Measurements from ENCODE around the gene BPGM. TPM values are rescaled to one million over a fixed set of nuclear protein-coding genes. Genes with fewer than 3 reads are reported as not detected.
A peak's percentile ranks its signal among the peaks of the same experiment; 100 is the strongest.

BPGM gene
- total and polyA plus RNA-seq, 2 donors (not counting 1 experiment from before 2014, with no cell fraction given): 7.0 to 9.7 TPM

GRCh38 chr7:134678115-134678514 is 31.5 kb downstream of the BPGM start:
- H3K4me2 ChIP-seq (replicated peaks; ENCODE audit: low read depth, low read length, poor library complexity, severe bottlenecking): no peak overlapping the region

GRCh38 chr7:134679006-134679405 is 32.4 kb downstream of the BPGM start:
- H2AFZ ChIP-seq (ENCODE audit: insufficient read depth, low read depth, low read length, poor library complexity, severe bottlenecking): no peak overlapping the region
- H3K9me3 Mint-ChIP-seq (ENCODE audit: insufficient read depth): no peaks in the 10 kb centered on the region
- ChIA-PET POLR2A (no interaction called here), CTCF (no interaction called here)
- peaks cover 9% of the 10 kb centered on the region for H3K79me2 ChIP-seq (ENCODE audit: control insufficient read depth, insufficient read depth, low read length)
- no peak for ATAC-seq (ENCODE audit: low read depth)
- no peak overlapping the region for H3K4me3 ChIP-seq (ENCODE audit: control extremely low read depth in 1 of 5, extremely low read depth in 1 of 5, insufficient read depth in 1 of 5, low read depth in 2 of 5, low read length in 4 of 5)
- H3K27me3 ChIP-seq (replicated peaks in 1 of 4; ENCODE audit: control extremely low read depth in 1 of 4, control insufficient read depth in 3 of 4, insufficient read depth in 4 of 4, low read length in 3 of 4): no peaks in the 10 kb centered on the region
- H3K27me3 Mint-ChIP-seq: no peaks in the 10 kb centered on the region
- H4K20me1 ChIP-seq (ENCODE audit: control insufficient read depth, insufficient read depth, low read length, poor library complexity, severe bottlenecking): no peaks in the 10 kb centered on the region
- no peak overlapping the region for H3K27ac ChIP-seq (ENCODE audit: low read length in 2 of 2)
- peak overlapping the region; percentile 34 for H3K27ac Mint-ChIP-seq
- TF ChIP-seq EZH2 (IDR thresholded peaks at IDR 0.05; ENCODE audit: borderline replicate concordance, insufficient read depth, low read depth, low read length, poor library complexity, severe bottlenecking) (no peak), CTCF (IDR thresholded peaks at IDR 0.05) (no peak)
- intact Hi-C loops (cut with micrococcal nuclease): no loop called here
- H3K36me3 ChIP-seq (replicated peaks in 1 of 2; ENCODE audit: control extremely low read depth in 1 of 2, control insufficient read depth in 1 of 2, extremely low read depth in 1 of 2, insufficient read depth in 2 of 2, low read length in 1 of 2): peaks cover 8 to 16% of the 10 kb centered on the region in 2 experiments
- no peak for DNase-seq
- WGBS (ENCODE audit: insufficient coverage): no CpG with 5 or more reads among the region's 2 CpGs
- peaks cover 0 to 4% (median 3%) of the 10 kb centered on the region in 3 donors for H3K9me3 ChIP-seq (ENCODE audit: control extremely low read depth in 1 of 3, control insufficient read depth in 2 of 3, insufficient read depth in 1 of 3, low read length in 2 of 3)
- H3K9ac ChIP-seq (ENCODE audit: low read length): no peak overlapping the region
- peaks cover 11% of the 10 kb centered on the region for H3K4me1 Mint-ChIP-seq
- no peak overlapping the region for H3K4me2 ChIP-seq (replicated peaks; ENCODE audit: low read depth, low read length, poor library complexity, severe bottlenecking)
- no peak overlapping the region for H3K4me3 Mint-ChIP-seq
- no peaks in the 10 kb centered on the region for H3K4me1 ChIP-seq (ENCODE audit: control insufficient read depth in 2 of 2, insufficient read depth in 2 of 2, low read length in 2 of 2)

More at GRCh38 chr7:134678115-134678514, 31.5 kb downstream of the BPGM start:
- ChIA-PET CTCF (interaction anchor here (0.9 to 1.6 kb wide), 2 partner anchors 33 to 45 kb away, joined by 3 to 4 read pairs; no protein-coding TSS in a partner anchor), POLR2A (no interaction called here)
- Mint-ChIP-seq H3K4me1 (peaks cover 11% of the 10 kb centered on the region), H3K27ac (no peak overlapping the region), H3K4me3 (no peak overlapping the region), H3K27me3 (no peaks in the 10 kb centered on the region), H3K9me3 (ENCODE audit: insufficient read depth) (no peaks in the 10 kb centered on the region)
- H3K27ac ChIP-seq (ENCODE audit: low read length in 2 of 2): no peak overlapping the region
- H2AFZ ChIP-seq (ENCODE audit: insufficient read depth, low read depth, low read length, poor library complexity, severe bottlenecking): no peak overlapping the region
- TF ChIP-seq EZH2 (IDR thresholded peaks at IDR 0.05; ENCODE audit: borderline replicate concordance, insufficient read depth, low read depth, low read length, poor library complexity, severe bottlenecking) (no peak), CTCF (IDR thresholded peaks at IDR 0.05) (no peak)
- no peaks in the 10 kb centered on the region for H3K27me3 ChIP-seq (replicated peaks in 1 of 4; ENCODE audit: control extremely low read depth in 1 of 4, control insufficient read depth in 3 of 4, insufficient read depth in 4 of 4, low read length in 3 of 4)
- intact Hi-C loops (cut with micrococcal nuclease): no loop called here
- no peaks in the 10 kb centered on the region for H3K4me1 ChIP-seq (ENCODE audit: control insufficient read depth in 2 of 2, insufficient read depth in 2 of 2, low read length in 2 of 2)
- peaks cover 8 to 16% of the 10 kb centered on the region in 2 experiments for H3K36me3 ChIP-seq (replicated peaks in 1 of 2; ENCODE audit: control extremely low read depth in 1 of 2, control insufficient read depth in 1 of 2, extremely low read depth in 1 of 2, insufficient read depth in 2 of 2, low read length in 1 of 2)
- no peaks in the 10 kb centered on the region for H4K20me1 ChIP-seq (ENCODE audit: control insufficient read depth, insufficient read depth, low read length, poor library complexity, severe bottlenecking)
- peaks cover 9% of the 10 kb centered on the region for H3K79me2 ChIP-seq (ENCODE audit: control insufficient read depth, insufficient read depth, low read length)
- no CpG with 5 or more reads among the region's 2 CpGs for whole genome bisulfite sequencing (ENCODE audit: insufficient coverage)
- no peak for ATAC-seq (ENCODE audit: low read depth)
- no peak overlapping the region for H3K4me3 ChIP-seq (ENCODE audit: control extremely low read depth in 1 of 5, extremely low read depth in 1 of 5, insufficient read depth in 1 of 5, low read depth in 2 of 5, low read length in 4 of 5)
- H3K9me3 ChIP-seq (ENCODE audit: control extremely low read depth in 1 of 3, control insufficient read depth in 2 of 3, insufficient read depth in 1 of 3, low read length in 2 of 3): peaks cover 0 to 4% (median 3%) of the 10 kb centered on the region in 3 donors
- H3K9ac ChIP-seq (ENCODE audit: low read length): no peak overlapping the region
- DNase-seq: no peak
